ENCODE data around the gene OR10G7. TPM values are rescaled to one million over a fixed set of nuclear protein-coding genes. Genes with fewer than 3 reads are reported as not detected.
"Not testable (repeated sequence)": the region's sequence is repeated elsewhere in the genome, so short reads cannot be mapped to it uniquely, and the experiment has no call there.

Gene OR10G7
- total RNA-seq, 2 experiments from 2014 or later = not detected

DNA sequence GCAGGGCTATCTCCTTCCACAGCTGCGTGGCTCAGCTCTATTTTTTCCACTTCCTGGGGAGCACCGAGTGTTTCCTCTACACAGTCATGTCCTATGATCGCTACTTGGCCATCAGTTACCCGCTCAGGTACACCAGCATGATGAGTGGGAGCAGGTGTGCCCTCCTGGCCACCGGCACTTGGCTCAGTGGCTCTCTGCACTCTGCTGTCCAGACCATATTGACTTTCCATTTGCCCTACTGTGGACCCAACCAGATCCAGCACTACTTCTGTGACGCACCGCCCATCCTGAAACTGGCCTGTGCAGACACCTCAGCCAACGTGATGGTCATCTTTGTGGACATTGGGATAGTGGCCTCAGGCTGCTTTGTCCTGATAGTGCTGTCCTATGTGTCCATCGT is 25.3 kb downstream of the OR10G7 start:
- H3K27ac Mint-ChIP-seq; H3K4me1 Mint-ChIP-seq (ENCODE audit: low read depth); CTCF ChIA-PET; H3K9me3 Mint-ChIP-seq; H3K27me3 Mint-ChIP-seq (ENCODE audit: low read depth); H3K4me3 Mint-ChIP-seq; intact Hi-C loops (cut with micrococcal nuclease); H3K36me3 Mint-ChIP-seq (ENCODE audit: low read depth); DNase-seq: not testable (repeated sequence)

DNA sequence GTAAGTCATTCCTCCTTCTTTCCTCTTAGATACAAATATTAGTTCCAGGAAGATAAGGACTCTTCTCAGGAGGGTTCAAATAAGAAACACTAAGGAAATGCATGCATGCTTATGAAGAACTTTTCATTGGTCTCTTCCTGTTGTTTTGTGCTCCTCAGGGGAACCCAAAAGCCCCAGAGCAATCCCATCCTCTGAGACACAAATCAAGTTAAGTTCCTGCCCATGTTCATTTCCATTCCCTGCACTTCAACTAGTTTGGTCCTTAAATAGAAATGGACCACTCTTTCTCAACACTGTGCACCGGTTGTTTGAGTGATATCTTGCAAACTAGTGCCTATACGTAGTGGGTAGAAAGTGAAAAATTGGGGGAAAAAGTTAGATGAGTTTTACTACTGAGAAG is 28.4 kb downstream of the OR10G7 start, which contains the start of gene OR10G4:
Gene OR10G4, plus strand, starts transcription at position 301 of the 400 bp plus-strand sequence. CDS start 2,578 bp downstream, outside the sequence.
- Mint-ChIP-seq H3K4me1 (ENCODE audit: low read depth) (no peaks in the 10 kb centered on the region), H3K4me3 (no peak within 1 kb of the TSS), H3K27me3 (ENCODE audit: low read depth) (peaks cover 2% of the 10 kb centered on the region), H3K36me3 (ENCODE audit: low read depth) (no peaks in the 10 kb centered on the region), H3K27ac (no peak within 1 kb of the TSS), H3K9me3 (no peaks in the 10 kb centered on the region)
- CTCF ChIA-PET = no interaction called here
- intact Hi-C loops (cut with micrococcal nuclease) = no loop called here
- no peak for DNase-seq

DNA sequence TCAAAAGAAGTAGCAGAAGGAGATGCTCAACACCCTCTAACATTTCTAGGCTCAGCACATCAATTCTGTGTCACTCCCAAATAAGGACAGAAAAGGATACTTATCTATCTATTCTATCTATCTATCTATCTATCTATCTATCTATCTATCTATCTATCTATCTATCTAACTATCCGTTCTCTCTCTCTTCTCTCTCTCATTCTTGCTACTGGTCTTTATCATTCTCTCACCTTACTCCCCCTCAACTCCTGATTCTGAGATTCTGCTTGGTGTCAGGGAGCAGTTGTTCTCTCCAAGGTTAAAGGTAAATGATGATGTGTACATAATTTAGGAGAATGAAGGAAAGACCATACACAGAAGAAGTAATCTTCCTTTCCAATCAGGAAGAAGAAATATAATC is 46.0 kb downstream of the OR10G7 start, which contains the start of gene OR10G6:
Gene OR10G6, minus strand, starts transcription at position 43 of the 400 bp plus-strand sequence. Its CDS starts 0 bp downstream, at position 43.
- no peaks in the 10 kb centered on the region for H3K27me3 Mint-ChIP-seq (ENCODE audit: low read depth)
- CTCF ChIA-PET = no interaction called here
- no peaks in the 10 kb centered on the region for H3K36me3 Mint-ChIP-seq (ENCODE audit: low read depth)
- no peak within 1 kb of the TSS for H3K4me3 Mint-ChIP-seq
- H3K9me3 Mint-ChIP-seq = no peaks in the 10 kb centered on the region
- intact Hi-C loops (cut with micrococcal nuclease) = no loop called here
- H3K27ac Mint-ChIP-seq = no peak within 1 kb of the TSS
- no peaks in the 10 kb centered on the region for H3K4me1 Mint-ChIP-seq (ENCODE audit: low read depth)
- DNase-seq = no peak

Other genes starting within 250 kb of the OR10G7 start
- not detected for gene OR6M1, start 235.0 kb downstream of the OR10G7 start, total RNA-seq
- not detected for gene TMEM225, start 155.7 kb downstream of the OR10G7 start, total RNA-seq
- gene OR8D4, start 139.2 kb downstream of the OR10G7 start, total RNA-seq = not detected
- gene OR4D5, start 101.7 kb downstream of the OR10G7 start, total RNA-seq = not detected
- not detected for gene OR6T1, start 97.5 kb downstream of the OR10G7 start, total RNA-seq
- gene OR10S1, start 63.5 kb downstream of the OR10G7 start, total RNA-seq = not detected
- not detected for gene OR10G6, start 46.2 kb downstream of the OR10G7 start, total RNA-seq
- gene OR10G4, start 28.3 kb downstream of the OR10G7 start, total RNA-seq = not detected
- gene OR10G9, start 18.3 kb downstream of the OR10G7 start, total RNA-seq = not detected
- gene OR10G8, start 14.5 kb downstream of the OR10G7 start, total RNA-seq = not detected
- gene VWA5A, start 74.1 kb upstream of the OR10G7 start, total RNA-seq = 10 to 100 TPM in 1 of 2 experiments, 1 to 10 TPM in 1; 9.7 to 11.4 TPM
- not detected for gene OR10D3, start 142.0 kb upstream of the OR10G7 start, total RNA-seq
- not detected for gene OR8G1, start 199.8 kb upstream of the OR10G7 start, total RNA-seq
- not detected for gene OR8G5, start 215.1 kb upstream of the OR10G7 start, total RNA-seq

All from activated naive CD4-positive, alpha-beta T cell treated with anti-CD3 and anti-CD28 coated beads for 36 hours (primary cell).